Right lobe of liver (tissue), 6 donors: ENCODE measurements around the gene CEACAM5. TPM values are rescaled to one million over a fixed set of nuclear protein-coding genes. Genes with fewer than 3 reads are reported as not detected.

ENCODE experiments used
- ATAC-seq, 4 donors: fragments of 200-7000 bp; cut with Tn5 transposase; one replicate each; pipeline ENCODE4 v1.9.1; 2020; ENCODE audit warnings: mild to moderate bottlenecking in 4 of 4, moderate library complexity in 4 of 4
- DNase-seq, 3 donors: peaks; one replicate each; pipeline ENCODE4 v3.0.0-alpha.2; 2020
- H3K27ac ChIP-seq, 3 donors: fragments of 200-600 bp; one replicate each; pipeline ENCODE4 v1.8.0; 2022
- H3K27me3 ChIP-seq, 2 donors: fragments of 200-600 bp; one replicate each; pipeline ENCODE4 v1.8.0; 2022
- H3K36me3 ChIP-seq, 4 donors: fragments of 200-600 bp; sonication (generic) in 1 of 4; one replicate each; pipeline versions ENCODE4 v1.5.1 to v1.8.0; 2017 to 2022; ENCODE audit warnings: control low read depth in 1 of 4
- H3K4me1 ChIP-seq, 4 donors: fragments of 200-600 bp; sonication (generic) in 1 of 4; one replicate each; pipeline versions ENCODE4 v1.5.1 to v1.8.0; 2017 to 2022; ENCODE audit warnings: control low read depth in 1 of 4
- H3K4me3 ChIP-seq, 3 donors: fragments of 200-600 bp; one replicate each; pipeline ENCODE4 v1.8.0; 2022
- H3K9me3 ChIP-seq, 4 donors: fragments of 200-600 bp; sonication (generic) in 1 of 4; one replicate each; pipeline versions ENCODE4 v1.5.1 to v1.8.0; 2017 to 2022; ENCODE audit warnings: control low read depth in 1 of 4
- POLR2A ChIP-seq: fragments of 450-650 bp; IDR thresholded peaks from one replicate; pipeline ENCODE4 v1.6.1; 2017; ENCODE audit warnings: antibody characterized with exemption, mild to moderate bottlenecking
- whole genome bisulfite sequencing: methylation state at CpG from one replicate; pipeline ENCODE4 v1.1.6; 2018; ENCODE audit warnings: low coverage, low lambda C conversion rate; ENCODE audit not compliant: insufficient coverage; ENCODE audit errors: missing lambda C conversion rate; 5-methylcytosine and 5-hydroxymethylcytosine counted together
- intact Hi-C, 2 donors: fragments of 100-400 bp; cut with DNase I; formaldehyde crosslinking; loops; one replicate each; pipeline versions ENCODE4 v1.11.2 to v1.14.1; 2022
- total RNA-seq, 6 experiments: library from RNA; depleted of rRNA in 2 of 6; stranded (reverse); fragments of >200 nt in 2 of 6; fragmentation: NEBNext Ultra II Directional in 3 of 6; extraction: Animal tissue kit (Norgen Biotek cat#: 25700) in 3 of 6; gene quantifications; one replicate each; pipeline versions ENCODE4 v1.1.0 to v1.2.4, GENCODE V29; 2016 to 2023
- TF ChIP-seq, protein P1 (sequence below), 4 donors: fragments of 200-600 bp in 3 of 4; fragments of 450-650 bp in 1 of 4; IDR thresholded peaks; one replicate each; pipeline versions ENCODE4 v1.5.1 to v1.8.0; 2016 to 2022; ENCODE audit warnings: antibody characterized with exemption in 4 of 4, mild to moderate bottlenecking in 2 of 4
- donor health status: DM: no; HTN: yes; CAD: no.
- donor health status: DM: no; HTN: no; CAD: no.
- donor health status: DM: no; HTN: no; CAD: no.
- donor health status: DM: no; HTN: yes; CAD: no.
- donor health status: DM: no; HTN: yes; CAD: no.

Gene CEACAM5
- total RNA-seq, 6 experiments from 2014 or later = not detected

DNA sequence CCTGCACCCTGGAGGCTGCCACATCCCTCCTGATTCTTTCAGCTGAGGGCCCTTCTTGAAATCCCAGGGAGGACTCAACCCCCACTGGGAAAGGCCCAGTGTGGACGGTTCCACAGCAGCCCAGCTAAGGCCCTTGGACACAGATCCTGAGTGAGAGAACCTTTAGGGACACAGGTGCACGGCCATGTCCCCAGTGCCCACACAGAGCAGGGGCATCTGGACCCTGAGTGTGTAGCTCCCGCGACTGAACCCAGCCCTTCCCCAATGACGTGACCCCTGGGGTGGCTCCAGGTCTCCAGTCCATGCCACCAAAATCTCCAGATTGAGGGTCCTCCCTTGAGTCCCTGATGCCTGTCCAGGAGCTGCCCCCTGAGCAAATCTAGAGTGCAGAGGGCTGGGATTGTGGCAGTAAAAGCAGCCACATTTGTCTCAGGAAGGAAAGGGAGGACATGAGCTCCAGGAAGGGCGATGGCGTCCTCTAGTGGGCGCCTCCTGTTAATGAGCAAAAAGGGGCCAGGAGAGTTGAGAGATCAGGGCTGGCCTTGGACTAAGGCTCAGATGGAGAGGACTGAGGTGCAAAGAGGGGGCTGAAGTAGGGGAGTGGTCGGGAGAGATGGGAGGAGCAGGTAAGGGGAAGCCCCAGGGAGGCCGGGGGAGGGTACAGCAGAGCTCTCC lies 6.9 kb upstream of the CEACAM5 start:
- Histone ChIP-seq H3K9me3 (no peaks in the 10 kb centered on the region), H3K27ac (no peak overlapping the region), H3K4me1 (no peaks in the 10 kb centered on the region), H3K36me3 (no peaks in the 10 kb centered on the region), H3K4me3 (no peak overlapping the region), H3K27me3 (no peaks in the 10 kb centered on the region)
- TF ChIP-seq POLR2A = no peak
- TF ChIP-seq, protein P1, sequence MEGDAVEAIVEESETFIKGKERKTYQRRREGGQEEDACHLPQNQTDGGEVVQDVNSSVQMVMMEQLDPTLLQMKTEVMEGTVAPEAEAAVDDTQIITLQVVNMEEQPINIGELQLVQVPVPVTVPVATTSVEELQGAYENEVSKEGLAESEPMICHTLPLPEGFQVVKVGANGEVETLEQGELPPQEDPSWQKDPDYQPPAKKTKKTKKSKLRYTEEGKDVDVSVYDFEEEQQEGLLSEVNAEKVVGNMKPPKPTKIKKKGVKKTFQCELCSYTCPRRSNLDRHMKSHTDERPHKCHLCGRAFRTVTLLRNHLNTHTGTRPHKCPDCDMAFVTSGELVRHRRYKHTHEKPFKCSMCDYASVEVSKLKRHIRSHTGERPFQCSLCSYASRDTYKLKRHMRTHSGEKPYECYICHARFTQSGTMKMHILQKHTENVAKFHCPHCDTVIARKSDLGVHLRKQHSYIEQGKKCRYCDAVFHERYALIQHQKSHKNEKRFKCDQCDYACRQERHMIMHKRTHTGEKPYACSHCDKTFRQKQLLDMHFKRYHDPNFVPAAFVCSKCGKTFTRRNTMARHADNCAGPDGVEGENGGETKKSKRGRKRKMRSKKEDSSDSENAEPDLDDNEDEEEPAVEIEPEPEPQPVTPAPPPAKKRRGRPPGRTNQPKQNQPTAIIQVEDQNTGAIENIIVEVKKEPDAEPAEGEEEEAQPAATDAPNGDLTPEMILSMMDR (IDR thresholded peaks at IDR 0.05) = no peak
- DNase-seq = peak in 2 of 3 donors; percentile 20 to 41
- WGBS = 22% methylated on average over 6 of the region's 10 CpGs
- ATAC-seq = no peak
- intact Hi-C loops = no loop called here

DNA sequence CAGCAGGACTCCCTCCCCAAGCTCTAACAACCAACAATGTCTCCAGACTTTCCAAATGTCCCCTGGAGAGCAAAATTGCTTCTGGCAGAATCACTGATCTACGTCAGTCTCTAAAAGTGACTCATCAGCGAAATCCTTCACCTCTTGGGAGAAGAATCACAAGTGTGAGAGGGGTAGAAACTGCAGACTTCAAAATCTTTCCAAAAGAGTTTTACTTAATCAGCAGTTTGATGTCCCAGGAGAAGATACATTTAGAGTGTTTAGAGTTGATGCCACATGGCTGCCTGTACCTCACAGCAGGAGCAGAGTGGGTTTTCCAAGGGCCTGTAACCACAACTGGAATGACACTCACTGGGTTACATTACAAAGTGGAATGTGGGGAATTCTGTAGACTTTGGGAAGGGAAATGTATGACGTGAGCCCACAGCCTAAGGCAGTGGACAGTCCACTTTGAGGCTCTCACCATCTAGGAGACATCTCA lies 6.2 kb upstream of the CEACAM5 start:
- Histone ChIP-seq H3K4me1 (no peaks in the 10 kb centered on the region), H3K27ac (no peak overlapping the region), H3K27me3 (no peaks in the 10 kb centered on the region), H3K36me3 (no peaks in the 10 kb centered on the region), H3K9me3 (no peaks in the 10 kb centered on the region), H3K4me3 (no peak overlapping the region)
- ATAC-seq (no peak), DNase-seq (no peak)
- intact Hi-C loops = no loop called here
- WGBS = 22% methylated on average over 3 of the region's 3 CpGs
- TF ChIP-seq POLR2A = no peak
- TF ChIP-seq, protein P1 (IDR thresholded peaks at IDR 0.05) = no peak

DNA sequence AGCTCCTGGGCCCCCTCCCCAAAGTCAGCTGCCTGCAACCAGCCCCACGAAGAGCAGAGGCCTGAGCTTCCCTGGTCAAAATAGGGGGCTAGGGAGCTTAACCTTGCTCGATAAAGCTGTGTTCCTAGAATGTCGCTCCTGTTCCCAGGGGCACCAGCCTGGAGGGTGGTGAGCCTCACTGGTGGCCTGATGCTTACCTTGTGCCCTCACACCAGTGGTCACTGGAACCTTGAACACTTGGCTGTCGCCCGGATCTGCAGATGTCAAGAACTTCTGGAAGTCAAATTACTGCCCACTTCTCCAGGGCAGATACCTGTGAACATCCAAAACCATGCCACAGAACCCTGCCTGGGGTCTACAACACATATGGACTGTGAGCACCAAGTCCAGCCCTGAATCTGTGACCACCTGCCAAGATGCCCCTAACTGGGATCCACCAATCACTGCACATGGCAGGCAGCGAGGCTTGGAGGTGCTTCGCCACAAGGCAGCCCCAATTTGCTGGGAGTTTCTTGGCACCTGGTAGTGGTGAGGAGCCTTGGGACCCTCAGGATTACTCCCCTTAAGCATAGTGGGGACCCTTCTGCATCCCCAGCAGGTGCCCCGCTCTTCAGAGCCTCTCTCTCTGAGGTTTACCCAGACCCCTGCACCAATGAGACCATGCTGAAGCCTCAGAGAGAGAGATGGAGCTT lies 4.7 kb upstream of the CEACAM5 start:
- TF ChIP-seq POLR2A = no peak
- TF ChIP-seq, protein P1 (IDR thresholded peaks at IDR 0.05) = no peak
- Histone ChIP-seq H3K9me3 (no peaks in the 10 kb centered on the region), H3K4me1 (no peaks in the 10 kb centered on the region), H3K4me3 (no peak overlapping the region), H3K27me3 (no peaks in the 10 kb centered on the region), H3K27ac (no peak overlapping the region), H3K36me3 (no peaks in the 10 kb centered on the region)
- intact Hi-C loops = no loop called here
- WGBS = 43% methylated on average over 3 of the region's 8 CpGs
- peak in 2 of 3 donors; percentile 40 to 46 for DNase-seq
- ATAC-seq = no peak

DNA sequence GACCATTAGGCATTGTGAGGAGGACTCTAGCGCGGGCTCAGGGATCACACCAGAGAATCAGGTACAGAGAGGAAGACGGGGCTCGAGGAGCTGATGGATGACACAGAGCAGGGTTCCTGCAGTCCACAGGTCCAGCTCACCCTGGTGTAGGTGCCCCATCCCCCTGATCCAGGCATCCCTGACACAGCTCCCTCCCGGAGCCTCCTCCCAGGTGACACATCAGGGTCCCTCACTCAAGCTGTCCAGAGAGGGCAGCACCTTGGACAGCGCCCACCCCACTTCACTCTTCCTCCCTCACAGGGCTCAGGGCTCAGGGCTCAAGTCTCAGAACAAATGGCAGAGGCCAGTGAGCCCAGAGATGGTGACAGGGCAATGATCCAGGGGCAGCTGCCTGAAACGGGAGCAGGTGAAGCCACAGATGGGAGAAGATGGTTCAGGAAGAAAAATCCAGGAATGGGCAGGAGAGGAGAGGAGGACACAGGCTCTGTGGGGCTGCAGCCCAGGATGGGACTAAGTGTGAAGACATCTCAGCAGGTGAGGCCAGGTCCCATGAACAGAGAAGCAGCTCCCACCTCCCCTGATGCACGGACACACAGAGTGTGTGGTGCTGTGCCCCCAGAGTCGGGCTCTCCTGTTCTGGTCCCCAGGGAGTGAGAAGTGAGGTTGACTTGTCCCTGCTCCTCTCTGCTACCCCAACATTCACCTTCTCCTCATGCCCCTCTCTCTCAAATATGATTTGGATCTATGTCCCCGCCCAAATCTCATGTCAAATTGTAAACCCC lies 2.8 kb upstream of the CEACAM5 start:
- WGBS = 6% methylated on average over 4 of the region's 10 CpGs
- no peaks in the 10 kb centered on the region for H3K36me3 ChIP-seq
- H3K4me3 ChIP-seq = no peak overlapping the region
- ATAC-seq (peak in 1 of 4 donors; percentile 13), DNase-seq (peak in 2 of 3 donors; percentile 44 to 54)
- H3K27ac ChIP-seq = no peak overlapping the region
- intact Hi-C loops = no loop called here
- no peaks in the 10 kb centered on the region for H3K27me3 ChIP-seq
- TF ChIP-seq POLR2A = no peak
- TF ChIP-seq, protein P1 (IDR thresholded peaks at IDR 0.05) = no peak
- H3K4me1 ChIP-seq = no peaks in the 10 kb centered on the region
- H3K9me3 ChIP-seq = no peaks in the 10 kb centered on the region
